Putamen (tissue), 1 donor: ENCODE data around the gene TSSK2.

Experiments
- DNase-seq: peaks from one replicate; pipeline ENCODE4 v3.0.0-alpha.2; 2016; ENCODE audit warnings: low spot score

TSSK2 gene

DNA sequence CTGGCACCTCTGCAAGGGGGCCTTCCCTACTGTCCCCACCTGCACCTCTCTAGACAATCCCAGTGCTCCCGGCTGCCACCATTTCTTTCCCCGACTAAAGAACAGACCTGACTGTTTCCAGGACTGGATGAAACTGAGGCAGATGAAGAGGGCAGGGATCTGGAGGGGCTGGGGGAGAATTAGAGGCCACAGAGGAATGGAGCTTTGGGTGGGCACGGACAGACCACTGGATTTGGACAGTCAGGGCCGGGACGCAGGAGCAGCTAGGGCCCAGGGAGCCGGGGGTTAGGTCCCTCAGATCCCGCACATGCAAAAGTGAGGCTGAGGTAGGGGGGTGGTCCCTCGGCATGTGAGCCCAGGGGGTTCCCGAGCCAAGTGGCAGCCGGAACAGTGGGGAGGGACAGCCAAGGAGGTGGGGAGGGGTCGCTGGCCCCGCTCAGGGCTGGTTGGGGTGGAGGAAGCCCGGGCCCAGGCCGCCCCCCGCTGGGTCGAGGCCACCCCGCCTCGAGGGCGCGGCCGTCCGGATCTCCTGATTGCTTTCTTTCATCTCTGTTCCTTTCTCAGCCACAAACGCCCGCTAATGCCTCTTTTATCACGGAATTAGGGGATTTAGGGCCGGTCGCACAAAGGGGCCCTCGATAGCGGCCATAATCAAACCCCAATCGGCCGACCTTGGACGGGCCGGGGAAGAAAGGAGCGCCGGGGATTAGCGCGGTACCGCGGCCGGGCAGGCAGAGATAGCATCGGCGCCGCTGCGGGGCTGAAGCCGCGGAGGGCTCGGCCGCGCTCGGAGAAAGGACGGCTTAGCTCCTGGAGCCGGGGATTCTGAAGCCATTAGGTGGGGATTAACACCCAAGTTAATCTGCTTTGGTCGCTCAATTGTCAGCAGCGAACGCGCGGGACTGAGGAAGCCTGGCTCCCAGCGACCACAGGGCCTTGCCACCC is 38.2 kb downstream of the TSSK2 start:
- no peak for DNase-seq

GRCh38 chr22:19169947-19170318 is 38.8 kb downstream of the TSSK2 start:
- DNase-seq = no peak

GRCh38 chr22:19172213-19173046 is 41.3 kb downstream of the TSSK2 start:
- no peak for DNase-seq

- no peak for DNase-seq
These were observed 42.2 kb downstream of the TSSK2 start for GRCh38 chr22:19173047-19174035.

DNA sequence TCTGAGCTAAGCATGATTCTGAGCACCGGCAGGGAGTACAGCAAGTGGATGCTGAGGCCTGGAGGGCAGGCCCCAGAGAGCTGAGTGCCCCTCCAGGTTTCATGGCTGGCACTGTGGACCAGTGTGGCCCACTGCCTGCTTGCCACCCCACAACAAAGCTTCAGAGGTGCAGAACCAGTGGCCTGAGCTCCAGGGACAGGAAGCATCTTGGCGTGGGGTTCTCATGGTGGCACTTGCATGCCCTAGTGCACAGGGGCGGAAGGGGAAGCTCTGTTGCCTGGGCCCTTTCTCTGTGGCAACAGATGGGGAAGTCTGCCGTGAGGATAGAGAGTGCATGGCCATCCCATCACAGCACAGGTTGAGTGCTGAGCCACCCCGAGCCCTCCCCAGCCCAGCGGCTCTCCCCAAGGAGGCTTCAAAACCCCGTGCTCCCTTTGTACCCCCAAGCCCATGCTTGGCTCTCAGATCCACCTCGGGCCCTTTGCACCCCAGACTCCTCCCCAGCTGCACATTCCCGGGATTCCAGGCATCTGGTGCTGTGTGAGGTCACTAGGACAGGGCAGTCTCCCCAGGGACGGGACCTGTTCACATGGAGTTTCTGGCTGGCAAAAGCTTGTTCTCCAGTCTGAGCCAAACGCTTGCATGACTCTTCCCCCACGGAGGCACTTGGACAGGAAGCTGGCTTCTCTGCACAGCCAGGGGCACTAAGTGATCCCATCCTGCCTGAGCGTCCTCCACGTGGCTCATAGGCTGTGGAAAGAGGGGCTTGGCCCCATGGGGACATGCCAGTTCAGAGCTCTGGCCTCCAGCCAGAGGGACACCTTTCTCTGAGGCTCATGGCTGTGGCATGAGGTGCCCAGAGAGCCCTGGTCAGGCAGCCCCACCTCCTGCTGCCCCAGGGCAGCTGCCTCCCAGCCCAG is 43.3 kb downstream of the TSSK2 start:
- no peak for DNase-seq

DNA sequence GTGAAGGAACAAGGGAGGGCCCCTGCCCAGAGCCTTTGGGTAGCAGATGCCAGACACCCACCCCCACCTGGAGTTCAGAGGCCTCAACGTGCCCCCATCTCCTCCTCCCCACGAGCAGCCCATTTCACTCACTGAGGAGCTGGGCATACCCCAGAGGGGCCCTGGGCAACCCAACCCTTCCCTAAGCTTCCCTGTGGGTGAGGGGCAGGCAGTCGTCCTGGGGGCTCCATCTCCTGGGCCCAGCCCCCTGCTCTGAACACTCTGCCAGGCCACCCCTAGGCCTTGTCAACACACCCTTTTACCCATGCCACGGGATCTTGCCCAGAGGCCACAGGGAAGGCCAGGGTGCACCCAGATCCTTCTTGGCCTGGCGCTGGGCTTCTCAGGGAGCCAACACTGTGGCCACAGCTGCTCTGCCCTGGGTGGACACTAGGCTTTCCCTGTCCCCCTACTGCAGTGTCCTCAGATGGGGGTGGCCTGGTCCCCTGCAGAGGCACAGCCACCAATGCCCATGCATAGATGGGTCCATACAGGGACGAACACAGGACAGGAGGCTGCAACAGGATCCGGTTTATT is 44.0 kb downstream of the TSSK2 start:
- no peak for DNase-seq

DNA sequence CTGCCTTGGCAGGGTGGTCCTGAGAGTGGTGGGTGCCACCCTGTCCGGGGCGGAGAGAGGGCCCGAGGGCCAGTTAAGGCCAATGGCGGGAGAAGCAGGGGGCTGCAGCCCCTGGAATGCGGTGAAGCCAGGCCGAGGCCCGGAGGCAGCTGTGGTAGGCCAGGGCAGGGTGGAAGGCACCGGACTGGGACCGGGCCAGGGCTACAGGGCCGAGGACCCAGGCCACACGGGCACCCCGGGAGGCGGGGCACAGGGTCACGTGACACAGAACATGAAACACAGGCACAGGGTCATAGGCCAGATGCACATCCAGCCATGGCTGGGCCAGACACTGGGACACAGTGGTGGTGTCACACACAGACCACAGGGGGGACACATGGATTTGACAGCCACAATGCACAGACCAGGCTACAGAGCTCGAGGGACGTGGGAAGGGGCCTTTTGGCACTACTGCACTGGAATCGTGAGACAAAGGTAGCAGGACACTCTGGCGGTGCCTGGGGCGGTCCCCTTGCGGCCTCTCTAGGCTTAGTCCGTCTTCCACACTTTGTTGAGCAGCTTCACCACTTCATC is 44.6 kb downstream of the TSSK2 start:
- DNase-seq = no peak

GRCh38 chr22:19176175-19176643 is 45.1 kb downstream of the TSSK2 start:
- no peak for DNase-seq

DNA sequence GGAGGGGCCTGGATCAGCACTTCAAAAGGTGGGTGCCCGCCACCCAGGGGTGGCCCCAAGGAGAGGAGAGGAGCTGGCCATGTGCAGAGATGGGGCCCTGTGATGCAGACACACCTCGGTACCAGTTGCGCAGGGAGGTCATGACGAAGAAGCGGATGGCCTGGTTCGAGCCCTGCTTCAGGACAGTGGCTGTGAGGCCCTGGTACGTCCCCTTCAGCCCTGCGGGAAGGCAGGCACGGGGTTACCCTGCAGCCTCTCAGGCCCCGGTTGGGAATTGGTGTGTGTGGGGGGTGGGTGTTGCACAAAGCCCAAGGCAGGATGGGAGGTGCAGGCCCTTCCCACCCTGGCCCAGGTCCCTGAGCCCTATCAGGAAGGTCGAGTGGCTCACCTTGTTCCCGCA is 45.6 kb downstream of the TSSK2 start:
- DNase-seq = no peak

DNA sequence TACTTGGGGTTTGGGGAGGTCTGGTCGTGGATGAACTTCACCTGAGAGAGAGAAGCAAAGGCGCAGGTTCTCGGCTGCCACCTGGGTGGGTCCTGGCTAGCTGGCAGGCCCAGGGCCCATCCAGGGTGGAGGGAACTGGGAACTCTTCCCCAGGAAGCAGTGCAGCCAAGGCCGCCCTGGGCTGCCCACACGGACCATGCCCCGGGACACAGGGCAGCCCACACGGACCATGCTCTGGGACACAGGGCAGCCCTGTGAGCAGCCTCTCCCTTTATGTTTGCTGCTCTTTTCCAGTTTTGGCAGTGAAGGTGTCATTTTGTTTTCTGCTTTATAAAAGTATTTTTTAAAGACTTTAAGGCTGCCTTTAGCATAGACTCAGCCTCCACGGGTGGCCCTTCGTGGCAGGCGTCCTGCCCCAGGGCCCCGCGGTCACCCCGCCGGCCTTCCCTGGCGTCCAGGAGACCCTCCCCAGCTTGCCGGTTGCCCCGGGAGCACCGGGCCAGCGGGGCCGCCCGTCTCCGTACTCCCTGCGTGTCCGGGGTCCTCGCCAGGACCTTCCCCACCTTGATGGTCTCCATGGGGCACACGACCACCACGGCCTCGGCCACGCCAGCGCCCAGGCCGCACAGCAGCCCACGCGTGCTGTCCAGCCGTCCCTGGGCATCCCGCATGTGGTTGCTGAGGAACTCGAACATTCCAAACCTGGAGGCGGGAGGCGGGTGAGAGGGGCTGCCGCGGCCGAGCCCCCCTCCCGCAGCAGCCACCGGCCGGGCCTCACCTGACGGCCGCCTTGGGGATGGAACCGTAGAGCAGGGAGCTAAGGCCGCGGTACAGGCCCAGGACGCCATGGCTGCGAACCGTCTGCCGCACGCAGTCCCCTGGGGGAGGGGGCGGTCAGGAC is 46.3 kb downstream of the TSSK2 start:
- no peak for DNase-seq

- peak; percentile 49 for DNase-seq
These were observed 47.1 kb downstream of the TSSK2 start for GRCh38 chr22:19178065-19178656.

DNA sequence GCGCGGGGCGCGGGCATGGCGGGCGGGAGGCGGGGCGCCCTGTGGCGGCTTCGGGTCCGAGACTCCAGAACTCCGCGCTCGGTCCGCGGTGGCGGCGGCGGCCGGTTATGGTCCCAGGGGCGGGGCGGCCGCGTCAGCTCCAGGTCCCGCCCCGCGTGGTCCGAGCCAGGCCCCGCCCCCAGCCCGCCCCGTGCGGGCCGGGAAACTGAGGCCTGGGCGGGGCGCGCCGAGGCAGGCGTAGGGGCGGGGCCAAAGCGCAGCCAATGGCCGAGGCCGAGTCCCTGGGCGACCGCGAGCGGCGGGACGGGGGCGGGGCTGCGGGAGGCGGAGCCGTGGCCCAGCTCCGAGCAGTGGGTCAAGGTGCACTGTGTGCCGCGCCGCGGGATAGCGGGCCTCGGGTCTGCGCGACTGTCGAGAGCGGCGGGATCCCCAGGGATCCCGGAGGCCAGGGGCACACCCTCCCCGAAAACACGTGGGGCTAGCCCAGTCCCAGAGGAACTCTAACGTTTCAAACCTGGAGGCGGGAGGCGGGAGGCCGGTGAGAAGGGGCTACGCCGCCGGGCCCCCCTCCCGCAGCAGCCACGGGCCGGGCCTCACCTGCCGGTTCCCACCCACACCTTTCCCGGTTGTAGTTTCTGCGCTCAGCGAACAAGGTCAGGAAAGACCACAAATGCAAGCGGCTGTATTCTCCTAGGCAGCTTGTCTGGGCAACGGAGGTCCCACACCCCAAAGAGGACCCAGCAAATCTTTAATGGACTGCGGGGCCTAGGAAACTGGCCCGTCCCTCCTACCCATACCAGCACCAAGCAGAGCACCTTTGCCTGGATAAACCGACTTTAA is 47.8 kb downstream of the TSSK2 start, which contains the start of gene SLC25A1:
TSS of gene SLC25A1 (minus strand) at position 80 of the 840 bp plus-strand sequence. CDS start at position 17, 63 bp downstream.
- peak; percentile 91 for DNase-seq

- DNase-seq = peak; percentile 80
These were observed 48.5 kb downstream of the TSSK2 start for GRCh38 chr22:19179497-19180048.

- DNase-seq = no peak
These were observed 49.1 kb downstream of the TSSK2 start for GRCh38 chr22:19180234-19180633.

- DNase-seq = no peak
These were observed 49.8 kb downstream of the TSSK2 start for GRCh38 chr22:19180740-19181410.

DNA sequence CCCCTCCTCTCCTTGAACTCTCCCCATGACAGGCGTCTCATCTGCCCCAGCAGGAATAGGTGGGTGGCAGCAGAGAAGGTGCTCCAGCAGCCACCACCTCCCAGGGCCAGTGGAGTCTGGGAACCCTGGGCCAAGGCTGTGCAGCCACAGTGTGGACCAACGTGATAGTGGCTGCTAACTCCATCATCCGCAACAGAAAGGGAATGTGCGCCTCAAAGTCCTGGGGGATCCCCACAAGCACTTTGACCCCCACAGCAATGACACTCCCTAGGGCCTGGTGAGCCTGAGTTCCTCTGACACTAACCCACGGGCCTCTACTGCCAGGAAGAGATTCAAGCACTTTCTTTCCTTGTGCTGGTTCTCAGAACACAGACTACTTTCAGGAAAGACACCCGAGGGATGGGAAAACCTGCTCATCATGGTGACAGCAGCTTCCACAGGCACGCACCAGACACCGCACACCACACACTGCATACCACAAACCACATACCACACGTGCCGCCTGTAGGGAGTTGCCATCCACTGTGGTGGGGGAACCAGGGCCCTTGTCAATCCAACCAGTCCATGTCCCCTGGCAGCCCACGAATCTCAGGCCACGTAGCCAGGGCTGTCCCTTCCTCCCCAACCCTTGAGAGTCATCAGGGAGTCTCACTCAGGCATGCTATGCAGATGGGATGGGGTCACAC is 50.8 kb downstream of the TSSK2 start:
- no peak for DNase-seq
